Neural cell (in vitro differentiated cells): Measurements from ENCODE around the gene GRB2. TPM values are rescaled to one million over a fixed set of nuclear protein-coding genes. Genes with fewer than 3 reads are reported as not detected.
A peak's percentile ranks its signal among the peaks of the same experiment; 100 is the strongest.

Experiments
- H2AFZ ChIP-seq: fragments of 200-600, 300-800 bp; sonication (generic), shearing (Covaris generic); 2 replicates; pipeline ENCODE4 v1.6.0; 2014; ENCODE audit warnings: low read depth, mild to moderate bottlenecking, antibody characterized with exemption, low read length, moderate library complexity
- H3F3A ChIP-seq: fragments of 200-600 bp; shearing (Covaris generic); 2 replicates; pipeline ENCODE4 v1.6.1; 2016; ENCODE audit warnings: mild to moderate bottlenecking, moderate library complexity, mixed read lengths, antibody characterized with exemption, low read length; ENCODE audit not compliant: insufficient read depth, poor library complexity, severe bottlenecking
- H3K27ac ChIP-seq: fragments of 200-600, 300-800 bp; sonication (generic), shearing (Covaris generic); 2 replicates; pipeline ENCODE4 v1.5.1; 2014; ENCODE audit warnings: mild to moderate bottlenecking, low read length, moderate library complexity
- H3K27me3 ChIP-seq: fragments of 300-800, 200-600 bp; sonication (generic), shearing (Covaris generic); 2 replicates; pipeline ENCODE4 v1.6.0; 2014; ENCODE audit warnings: mild to moderate bottlenecking, low read depth, low read length, moderate library complexity; ENCODE audit not compliant: insufficient read depth
- H3K36me3 ChIP-seq: fragments of 300-800, 200-600 bp; sonication (generic), shearing (Covaris generic); 2 replicates; pipeline ENCODE4 v1.5.1; 2014; ENCODE audit warnings: mild to moderate bottlenecking, antibody characterized with exemption, low read length, moderate library complexity; ENCODE audit not compliant: insufficient read depth
- H3K4me2 ChIP-seq: fragments of 300-800, 200-600 bp; sonication (generic), shearing (Covaris generic); 2 replicates; pipeline ENCODE4 v1.6.0; 2014; ENCODE audit warnings: mild to moderate bottlenecking, low read length
- H3K4me3 ChIP-seq: fragments of 300-800, 200-600 bp; sonication (generic), shearing (Covaris generic); 2 replicates; pipeline ENCODE4 v1.5.1; 2014; ENCODE audit warnings: mild to moderate bottlenecking, low read length, moderate library complexity
- H3K79me2 ChIP-seq: fragments of 200-600 bp; shearing (Covaris generic); replicated peaks from 2 replicates; pipeline ENCODE4 v1.6.0; 2014; ENCODE audit warnings: mild to moderate bottlenecking, low read length, moderate library complexity; ENCODE audit not compliant: insufficient read depth
- H3K9ac ChIP-seq: fragments of 300-800, 200-600 bp; sonication (generic), shearing (Covaris generic); 2 replicates; pipeline ENCODE4 v1.6.1; 2016; ENCODE audit warnings: mild to moderate bottlenecking, low read length, mixed read lengths
- H3K9me2 ChIP-seq: fragments of 200-600 bp; shearing (Covaris generic); 2 replicates; pipeline ENCODE4 v1.6.1; 2016; ENCODE audit warnings: mild to moderate bottlenecking, low read length, mixed read lengths; ENCODE audit not compliant: insufficient read depth
- H3K9me3 ChIP-seq: fragments of 200-600, 300-800 bp; sonication (generic), shearing (Covaris generic); 2 replicates; pipeline ENCODE4 v1.6.1; 2016; ENCODE audit warnings: mild to moderate bottlenecking, mixed run types, low read length, moderate library complexity, mixed read lengths
- H4K20me1 ChIP-seq: fragments of 200-600 bp; shearing (Covaris generic); 2 replicates; pipeline ENCODE4 v1.6.1; 2016; ENCODE audit warnings: mild to moderate bottlenecking, mixed run types; ENCODE audit not compliant: insufficient read depth
- CTCF ChIP-seq: fragments of 450-650 bp; IDR thresholded peaks from 2 replicates; pipeline ENCODE4 v1.5.1; 2014; ENCODE audit warnings: antibody characterized with exemption, mild to moderate bottlenecking, moderate library complexity; ENCODE audit not compliant: poor library complexity, severe bottlenecking
- EP300 ChIP-seq: fragments of 450-650 bp; conservative IDR thresholded peaks from 2 replicates; pipeline ENCODE4 v1.6.1; 2014; ENCODE audit warnings: antibody characterized with exemption, mild to moderate bottlenecking, moderate library complexity; ENCODE audit not compliant: poor library complexity, severe bottlenecking
- EZH2 ChIP-seq: fragments of 200-600, 300-800 bp; shearing (Covaris generic), sonication (generic); IDR thresholded peaks from 2 replicates; pipeline ENCODE4 v1.6.1; 2014; ENCODE audit warnings: antibody characterized with exemption, low read length, borderline replicate concordance, mild to moderate bottlenecking; ENCODE audit not compliant: insufficient read depth, poor library complexity, severe bottlenecking
- MXI1 ChIP-seq: fragments of 450-650 bp; conservative IDR thresholded peaks from 2 replicates; pipeline ENCODE4 v1.6.1; 2014; ENCODE audit warnings: antibody characterized with exemption, mild to moderate bottlenecking; ENCODE audit not compliant: poor library complexity, severe bottlenecking
- POLR2AphosphoS5 ChIP-seq: IDR thresholded peaks from 2 replicates; pipeline ENCODE4 v1.6.1; 2012
- RAD21 ChIP-seq: fragments of 450-650 bp; conservative IDR thresholded peaks from 2 replicates; pipeline ENCODE4 v1.6.1; 2014; ENCODE audit warnings: antibody characterized with exemption, mild to moderate bottlenecking, moderate library complexity
- REST ChIP-seq: IDR thresholded peaks from 2 replicates; pipeline ENCODE4 v1.6.1; 2012; ENCODE audit warnings: borderline replicate concordance
- SMC3 ChIP-seq: fragments of 450-650 bp; conservative IDR thresholded peaks from 2 replicates; pipeline ENCODE4 v1.6.1; 2014; ENCODE audit warnings: antibody characterized with exemption, mild to moderate bottlenecking, moderate library complexity; ENCODE audit not compliant: poor library complexity
- TAF1 ChIP-seq: IDR thresholded peaks from 2 replicates; pipeline ENCODE4 v1.6.1; 2012; ENCODE audit warnings: low read depth
- polyA plus RNA-seq: library from polyadenylated mRNA; depleted of rRNA; stranded (reverse); fragments of >200 nt; gene quantifications from 2 replicates; pipeline ENCODE4 v1.2.3, GENCODE V29; 2014

The GRB2 gene
- polyA plus RNA-seq, 1 donor from 2014 or later: 134 TPM

GRCh38 chr17:75373280-75373679, 32.2 kb downstream of the GRB2 start:
- TF ChIP-seq POLR2AphosphoS5 (no peak), SMC3 (no peak)
- no peaks in the 10 kb centered on the region for H3F3A ChIP-seq
- H3K79me2 ChIP-seq: peaks cover 69% of the 10 kb centered on the region
- no peaks in the 10 kb centered on the region for H3K36me3 ChIP-seq
- no peak overlapping the region for H3K27ac ChIP-seq
- H3K27me3 ChIP-seq: no peaks in the 10 kb centered on the region
- no peak overlapping the region for H2AFZ ChIP-seq
- H3K9me2 ChIP-seq: no peaks in the 10 kb centered on the region
- H3K4me3 ChIP-seq: no peak overlapping the region
- no peak overlapping the region for H3K9ac ChIP-seq
- no peaks in the 10 kb centered on the region for H4K20me1 ChIP-seq
- H3K4me2 ChIP-seq: no peak overlapping the region
- no peaks in the 10 kb centered on the region for H3K9me3 ChIP-seq

- Histone ChIP-seq H3K9me2 (no peaks in the 10 kb centered on the region), H3K27me3 (no peaks in the 10 kb centered on the region), H3K27ac (no peak overlapping the region), H3K4me2 (no peak overlapping the region), H3K36me3 (no peaks in the 10 kb centered on the region), H2AFZ (no peak overlapping the region), H3F3A (no peaks in the 10 kb centered on the region), H3K9ac (no peak overlapping the region), H3K9me3 (no peaks in the 10 kb centered on the region), H4K20me1 (no peaks in the 10 kb centered on the region), H3K79me2 (peaks cover 60% of the 10 kb centered on the region), H3K4me3 (no peak overlapping the region)
- TF ChIP-seq SMC3: no peak
- no peak for TF ChIP-seq CTCF
- TF ChIP-seq EP300: no peak
- no peak for TF ChIP-seq TAF1
- TF ChIP-seq RAD21: no peak
- TF ChIP-seq EZH2: no peak
- TF ChIP-seq REST: no peak
- TF ChIP-seq MXI1: no peak
- TF ChIP-seq POLR2AphosphoS5: no peak
Observed at GRCh38 chr17:75371981-75372380, 33.5 kb downstream of the GRB2 start.

GRCh38 chr17:75371339-75371738, 34.1 kb downstream of the GRB2 start:
- Histone ChIP-seq H2AFZ (no peak overlapping the region), H3K4me2 (no peak overlapping the region), H3K79me2 (peaks cover 60% of the 10 kb centered on the region), H3K27ac (peak overlapping the region; percentile 30), H3F3A (no peaks in the 10 kb centered on the region), H3K9me3 (no peaks in the 10 kb centered on the region), H3K36me3 (no peaks in the 10 kb centered on the region), H3K9me2 (no peaks in the 10 kb centered on the region), H4K20me1 (no peaks in the 10 kb centered on the region), H3K4me3 (peak overlapping the region; percentile 20), H3K9ac (no peak overlapping the region), H3K27me3 (no peaks in the 10 kb centered on the region)
- TF ChIP-seq POLR2AphosphoS5 (no peak), CTCF (no peak), EZH2 (no peak), RAD21 (no peak), EP300 (no peak), TAF1 (no peak), REST (no peak), SMC3 (no peak), MXI1 (no peak)
